Activated T-cell treated with anti-CD3 and anti-CD28 coated beads for 4 hours (primary cell): ENCODE data around the gene TLN1.

Experiments used
- DNase-seq: peaks from one replicate; pipeline ENCODE4 v3.0.0-alpha.2; 2020

Gene TLN1

DNA sequence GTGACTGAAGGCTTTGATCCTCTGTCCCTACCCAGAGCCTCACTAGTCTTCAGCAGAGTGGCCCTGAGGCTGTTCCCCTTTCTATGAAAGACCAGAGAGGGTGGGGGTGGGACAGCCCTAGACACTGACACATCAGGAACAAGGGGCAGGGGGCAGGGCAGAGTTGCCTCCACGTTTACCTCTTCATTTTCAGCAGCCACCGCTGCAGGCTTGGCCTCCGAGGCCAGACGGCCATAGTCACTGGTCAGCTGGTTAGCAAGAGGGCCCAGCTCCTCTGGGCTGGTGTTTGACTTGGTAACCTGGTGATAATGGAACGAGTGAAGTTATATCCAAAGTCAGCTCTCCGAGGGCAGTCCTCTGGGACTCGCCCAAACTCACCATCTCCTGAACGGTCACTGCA lies 26.6 kb downstream of the TLN1 start:
- DNase-seq, result no peak

DNA sequence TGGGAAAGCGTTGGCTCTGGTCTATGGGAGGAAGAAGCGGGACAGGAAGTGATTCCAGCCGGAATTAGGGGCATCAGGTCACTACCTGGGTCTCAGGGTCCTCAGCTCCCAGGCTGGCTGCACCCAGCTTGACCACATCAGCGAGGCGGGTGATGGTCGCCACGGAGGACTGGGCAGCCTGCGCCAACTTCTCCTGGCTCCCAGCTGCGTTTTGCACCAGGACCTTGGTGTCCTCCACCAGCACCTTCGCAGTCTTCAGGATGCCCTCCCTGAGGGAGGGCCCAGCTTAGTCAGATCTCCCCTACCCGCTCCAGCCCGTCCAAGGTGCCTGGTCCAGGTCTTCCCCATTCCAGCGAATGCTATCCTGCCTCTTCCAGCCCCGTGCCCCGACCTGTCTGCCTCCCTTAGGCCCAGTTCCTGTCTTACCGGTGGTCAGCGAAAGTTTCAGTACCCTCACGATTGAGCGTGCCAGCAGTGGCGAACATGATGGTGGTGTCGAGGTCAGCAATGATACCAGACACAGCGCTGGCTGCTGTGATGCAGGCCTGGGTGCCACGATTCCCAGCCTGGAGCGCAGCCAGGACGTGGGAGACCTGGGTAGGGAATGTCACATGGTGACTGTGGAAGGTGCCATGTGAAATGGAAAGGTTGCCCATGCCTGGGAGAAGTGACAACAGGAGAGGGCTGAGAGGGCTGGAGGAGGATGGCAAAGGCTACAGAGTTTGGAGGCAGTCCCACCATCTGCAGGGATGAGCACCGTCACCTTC lies 27.9 kb downstream of the TLN1 start:
- DNase-seq, result no peak

DNA sequence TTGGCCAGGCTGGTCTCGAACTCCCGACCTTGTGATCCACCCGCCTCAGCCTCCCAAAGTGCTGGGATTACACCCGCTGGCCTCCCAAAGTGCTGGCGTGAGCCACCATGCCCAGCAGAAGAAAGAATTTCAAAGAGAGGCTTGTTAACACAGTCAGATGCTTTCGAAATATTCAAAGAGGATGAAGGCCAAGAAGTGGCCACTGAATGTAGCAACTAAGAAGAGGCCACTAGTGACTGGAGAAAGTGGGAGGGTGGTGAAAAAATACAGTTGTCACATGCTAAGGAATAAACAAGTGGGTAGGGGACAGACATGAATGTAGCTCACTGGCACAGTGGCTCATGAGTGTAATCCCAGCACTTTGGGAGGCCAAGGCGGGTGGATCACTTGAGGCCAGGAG lies 29.3 kb downstream of the TLN1 start:
- DNase-seq, result no peak

DNA sequence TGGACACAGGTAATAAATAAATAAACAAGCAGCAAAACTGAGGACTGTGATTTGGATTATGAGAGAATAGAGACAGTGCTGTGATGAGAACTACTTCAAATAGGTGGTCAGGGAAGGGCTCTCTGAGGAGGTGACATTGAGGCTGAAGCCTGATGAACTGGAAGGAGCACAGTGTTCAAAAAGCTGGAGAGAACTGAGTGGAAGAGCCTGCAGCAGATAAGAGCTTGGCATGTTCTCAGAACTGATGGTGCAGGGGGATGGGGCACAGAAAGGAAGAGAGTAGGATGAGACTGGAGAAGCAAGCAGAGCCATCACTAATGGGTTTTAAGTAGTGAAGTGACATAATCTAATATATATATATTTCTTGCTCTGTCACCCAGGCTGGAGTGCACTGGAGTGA lies 31.1 kb downstream of the TLN1 start:
- no peak for DNase-seq

DNA sequence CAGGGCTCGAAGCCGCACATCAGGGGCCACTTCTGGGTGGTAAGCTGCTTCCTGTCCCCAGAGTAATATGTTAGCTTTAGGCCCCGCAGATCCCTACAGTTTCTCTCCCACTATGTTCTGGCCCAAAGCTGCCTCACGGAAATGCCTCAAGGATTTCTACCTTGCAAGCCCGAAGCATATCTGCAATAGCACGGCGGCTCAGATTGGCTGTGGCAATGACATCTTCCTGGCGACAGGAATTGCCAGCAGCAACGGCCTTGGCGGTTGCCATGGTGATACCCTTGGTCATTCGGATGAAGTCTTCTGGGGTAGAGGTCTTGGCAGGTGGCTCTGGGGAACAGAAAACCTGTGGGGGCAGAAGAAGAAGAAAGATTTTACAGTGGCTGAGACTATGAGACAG lies 32.0 kb downstream of the TLN1 start:
- no peak for DNase-seq

DNA sequence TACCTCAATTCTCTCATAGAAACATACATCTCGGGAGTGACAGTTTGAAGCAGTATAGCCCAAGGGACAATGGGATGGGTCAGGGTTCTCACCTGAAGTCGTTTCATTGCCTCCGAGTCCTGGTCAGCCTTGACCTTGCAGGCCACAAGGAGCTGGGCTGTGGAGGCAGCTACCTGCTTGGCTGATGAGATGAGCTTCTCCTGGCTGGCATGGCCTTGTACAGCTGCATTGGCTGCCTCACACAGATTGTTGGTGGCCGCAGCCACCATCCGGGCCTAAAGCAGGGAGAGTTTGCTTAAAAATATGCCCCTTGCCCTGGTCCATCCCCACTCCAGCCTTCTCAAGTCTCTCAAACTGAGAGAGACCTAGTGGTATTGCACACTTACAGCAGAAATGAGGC lies 33.8 kb downstream of the TLN1 start:
- DNase-seq, result no peak

DNA sequence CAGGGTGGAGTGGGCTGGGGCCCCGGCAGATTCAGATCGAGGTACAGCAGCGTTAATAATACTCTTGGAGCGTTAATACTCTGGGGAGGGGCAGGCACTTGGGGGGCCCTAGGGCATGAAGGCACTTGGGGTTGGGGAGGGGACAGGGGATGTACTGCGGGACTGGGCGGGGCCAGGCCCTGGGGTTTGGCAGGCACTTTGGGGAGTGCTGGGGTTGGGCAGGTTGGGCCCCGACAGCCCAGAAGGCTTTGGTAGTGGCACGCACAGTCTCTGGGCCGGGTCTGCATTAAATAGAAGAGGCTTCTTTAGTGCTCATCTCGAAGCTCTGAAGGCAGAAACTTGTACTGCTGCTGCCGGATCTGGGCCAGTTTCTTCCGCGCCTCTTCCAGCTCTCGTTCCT lies 34.5 kb downstream of the TLN1 start:
- DNase-seq, result no peak

DNA sequence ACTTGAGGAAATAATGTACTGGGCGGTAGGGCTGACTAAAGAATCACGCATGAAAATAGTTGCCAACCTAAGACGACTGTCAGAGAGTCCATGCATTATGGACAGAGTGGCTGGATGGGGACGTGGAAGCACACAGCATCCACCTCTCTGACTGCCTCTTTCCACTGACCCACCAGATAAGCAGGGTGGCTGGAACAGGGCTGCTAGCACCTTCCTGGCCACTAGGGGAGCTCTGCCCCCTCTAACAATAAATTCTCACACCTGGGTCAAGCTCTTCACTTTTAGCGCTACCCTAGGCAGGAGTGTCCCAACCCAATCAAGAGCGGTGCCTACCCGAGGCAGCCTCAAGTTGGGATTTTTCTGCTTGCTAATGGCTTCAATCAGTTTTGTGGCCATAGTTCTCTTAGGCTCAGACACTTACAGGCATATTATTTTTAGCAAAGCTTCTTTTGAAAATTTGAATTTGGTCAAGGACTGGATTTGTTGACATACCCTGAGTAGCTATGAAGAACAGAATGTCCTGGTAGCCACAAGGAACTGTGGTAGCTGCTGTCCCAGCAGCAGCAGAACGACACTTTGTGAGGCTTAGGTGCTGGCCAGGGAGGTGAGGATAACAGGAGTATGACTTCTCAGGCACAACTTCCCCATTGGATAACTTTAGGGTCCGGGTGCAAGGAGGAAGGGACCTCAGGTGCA lies 35.3 kb downstream of the TLN1 start:
- peak; percentile 33 for DNase-seq

DNA sequence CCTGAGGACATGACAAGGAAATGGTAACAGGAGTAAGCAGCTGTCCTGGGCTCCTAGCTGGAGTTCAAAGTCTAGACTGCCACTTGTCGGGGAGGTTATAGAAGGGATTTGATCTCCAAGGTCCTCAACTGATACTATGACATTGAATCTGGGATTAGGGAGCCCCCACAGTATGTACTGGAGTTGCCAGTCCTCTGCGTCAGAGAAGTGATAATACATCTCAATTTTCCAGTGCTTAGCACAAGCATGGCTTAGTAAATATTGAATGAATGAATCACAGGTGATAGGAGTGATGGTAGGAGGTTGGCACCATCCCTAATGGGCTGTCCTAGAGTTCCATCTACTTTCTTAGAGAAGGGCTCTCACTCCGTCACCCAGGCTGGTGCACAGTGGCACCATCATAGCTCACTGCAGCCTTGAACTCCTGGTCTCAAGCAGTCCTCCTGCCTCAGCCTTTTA lies 36.0 kb downstream of the TLN1 start:
- no peak for DNase-seq

DNA sequence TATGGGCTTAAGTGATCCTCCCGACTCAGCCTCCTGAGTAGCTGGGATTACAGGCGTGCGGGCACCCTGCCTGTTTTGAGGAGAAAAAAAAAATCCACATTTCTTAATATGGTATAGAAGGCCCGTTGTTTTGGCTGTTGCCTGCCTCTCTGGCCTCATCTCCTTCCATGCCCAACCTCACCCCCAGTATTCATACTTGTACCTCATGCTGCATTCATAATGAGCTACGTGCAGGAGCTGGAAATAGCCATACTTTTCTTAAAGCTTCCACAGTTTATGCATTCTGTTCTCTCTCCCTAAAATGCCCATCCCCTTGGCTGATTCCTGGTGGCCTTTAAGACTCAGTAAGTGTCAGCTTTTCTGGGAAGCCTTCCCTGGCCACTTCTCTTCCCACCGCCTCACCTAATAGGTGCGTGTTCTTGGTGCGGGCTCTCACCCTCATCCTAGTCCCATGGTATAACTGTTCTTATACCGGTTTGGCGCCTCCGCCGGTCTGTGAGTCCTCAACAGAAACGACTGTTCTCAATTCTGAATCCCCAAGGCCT lies 40.2 kb downstream of the TLN1 start:
- DNase-seq, result no peak

DNA sequence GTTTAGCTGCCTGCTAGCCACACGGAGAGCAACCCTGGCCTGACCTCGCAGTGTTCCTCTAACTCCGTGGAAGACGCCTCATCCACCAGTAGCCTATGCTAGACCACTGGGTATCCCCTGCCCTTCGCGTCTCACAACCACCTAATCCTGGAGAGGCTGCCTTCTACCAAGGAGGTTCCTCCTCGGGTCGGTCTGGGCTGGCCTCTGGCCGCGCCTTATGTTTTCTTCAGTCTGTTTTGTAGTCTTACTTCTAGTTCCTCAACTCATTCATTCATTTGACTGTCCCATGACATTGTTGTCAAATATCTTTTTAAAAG lies 40.7 kb downstream of the TLN1 start:
- DNase-seq, result no peak

DNA sequence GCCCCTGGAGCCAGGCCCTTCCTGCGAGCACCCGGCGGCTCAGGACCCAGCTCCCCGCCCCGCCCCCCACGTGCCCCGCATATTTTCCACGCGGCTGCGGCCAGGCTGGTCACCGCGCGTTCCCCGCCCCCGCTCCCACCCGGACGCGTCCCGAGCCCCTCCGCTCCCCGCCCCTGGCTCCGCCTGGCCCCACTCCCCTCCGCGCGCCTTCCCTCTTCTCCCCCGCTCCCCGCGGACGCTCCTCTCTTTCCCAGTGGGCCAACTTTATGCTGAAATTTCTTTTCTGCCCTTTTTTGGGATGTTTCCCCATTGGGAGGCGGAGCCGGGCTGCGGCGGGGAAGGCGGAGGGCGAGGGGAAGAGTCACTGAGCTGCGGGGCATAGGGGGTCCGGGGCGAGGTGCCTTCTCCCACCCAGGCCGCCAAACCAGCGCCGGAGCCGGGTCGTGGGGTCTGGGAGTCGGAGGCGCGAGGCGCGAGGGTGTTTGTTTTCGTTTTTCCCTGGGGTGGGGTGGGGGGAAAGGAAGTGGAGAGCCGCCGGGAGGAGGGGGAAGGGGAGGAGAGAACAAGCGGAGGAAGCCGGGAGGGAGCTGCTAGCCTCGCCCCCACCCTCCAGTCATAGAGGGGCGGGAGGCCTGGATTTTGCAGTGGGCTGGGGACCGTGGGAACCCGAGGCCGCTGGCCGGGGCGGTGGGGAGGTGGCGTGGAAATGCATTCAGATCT lies 41.2 kb downstream of the TLN1 start:
- DNase-seq, result peak; percentile 17

DNA sequence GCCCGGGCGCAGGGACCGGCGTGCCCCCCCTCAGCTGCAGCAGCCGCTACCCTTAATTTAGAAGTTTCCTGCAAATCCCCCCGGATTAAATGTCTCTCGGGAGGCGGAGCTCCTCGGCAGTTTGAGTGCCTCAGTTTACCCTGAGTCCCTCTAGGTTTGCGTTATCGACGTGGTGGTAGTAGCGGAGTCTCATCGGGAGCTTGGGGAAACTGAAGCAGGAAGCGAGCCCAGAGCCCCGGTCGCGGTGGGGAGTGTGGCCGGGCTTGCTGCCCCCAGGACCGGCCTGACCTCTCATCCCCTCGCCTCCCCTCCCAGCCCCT lies 41.7 kb downstream of the TLN1 start:
- DNase-seq, result no peak

DNA sequence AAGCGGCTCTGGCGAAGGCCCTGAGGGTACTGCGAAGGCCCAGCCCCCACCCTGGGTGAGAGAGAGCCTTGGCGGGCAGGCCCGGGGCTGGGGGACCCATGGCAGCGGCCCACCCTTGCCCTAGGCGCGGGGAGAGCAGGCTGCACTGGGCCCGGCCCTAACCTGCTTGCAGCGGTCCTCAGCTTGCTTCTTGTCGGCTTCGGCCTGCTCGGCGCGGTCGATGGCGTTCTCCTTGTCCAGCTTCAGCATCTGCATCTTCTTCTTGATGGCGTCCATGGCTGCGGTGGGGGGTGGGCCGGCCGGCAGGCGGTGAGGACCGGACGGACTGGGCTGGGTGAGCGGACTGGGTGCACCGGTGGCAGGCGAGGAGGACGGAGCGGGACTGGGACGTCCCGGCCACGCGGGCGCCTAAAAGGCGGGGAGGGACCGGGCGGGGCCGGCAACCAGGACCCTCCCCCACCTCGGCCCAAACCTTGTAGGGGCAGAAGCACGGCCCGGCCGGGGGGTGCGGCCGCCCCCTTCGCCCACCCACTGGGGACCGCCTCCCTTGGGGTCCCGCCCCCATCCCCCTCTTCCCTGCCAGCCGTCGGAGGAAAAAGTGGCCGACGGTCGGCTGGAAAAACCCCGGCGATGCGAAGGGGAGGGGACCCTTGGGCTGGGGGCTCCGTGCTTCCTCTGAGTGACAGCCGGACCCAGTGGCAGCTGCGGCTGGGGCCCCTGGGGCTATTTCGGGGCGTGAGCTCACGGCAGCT lies 42.3 kb downstream of the TLN1 start, which contains the start of gene TPM2:
TPM2 (minus strand) TSS at position 384 of the 752 bp plus-strand sequence; CDS start at position 276, 108 bp downstream.
- DNase-seq, result no peak

DNA sequence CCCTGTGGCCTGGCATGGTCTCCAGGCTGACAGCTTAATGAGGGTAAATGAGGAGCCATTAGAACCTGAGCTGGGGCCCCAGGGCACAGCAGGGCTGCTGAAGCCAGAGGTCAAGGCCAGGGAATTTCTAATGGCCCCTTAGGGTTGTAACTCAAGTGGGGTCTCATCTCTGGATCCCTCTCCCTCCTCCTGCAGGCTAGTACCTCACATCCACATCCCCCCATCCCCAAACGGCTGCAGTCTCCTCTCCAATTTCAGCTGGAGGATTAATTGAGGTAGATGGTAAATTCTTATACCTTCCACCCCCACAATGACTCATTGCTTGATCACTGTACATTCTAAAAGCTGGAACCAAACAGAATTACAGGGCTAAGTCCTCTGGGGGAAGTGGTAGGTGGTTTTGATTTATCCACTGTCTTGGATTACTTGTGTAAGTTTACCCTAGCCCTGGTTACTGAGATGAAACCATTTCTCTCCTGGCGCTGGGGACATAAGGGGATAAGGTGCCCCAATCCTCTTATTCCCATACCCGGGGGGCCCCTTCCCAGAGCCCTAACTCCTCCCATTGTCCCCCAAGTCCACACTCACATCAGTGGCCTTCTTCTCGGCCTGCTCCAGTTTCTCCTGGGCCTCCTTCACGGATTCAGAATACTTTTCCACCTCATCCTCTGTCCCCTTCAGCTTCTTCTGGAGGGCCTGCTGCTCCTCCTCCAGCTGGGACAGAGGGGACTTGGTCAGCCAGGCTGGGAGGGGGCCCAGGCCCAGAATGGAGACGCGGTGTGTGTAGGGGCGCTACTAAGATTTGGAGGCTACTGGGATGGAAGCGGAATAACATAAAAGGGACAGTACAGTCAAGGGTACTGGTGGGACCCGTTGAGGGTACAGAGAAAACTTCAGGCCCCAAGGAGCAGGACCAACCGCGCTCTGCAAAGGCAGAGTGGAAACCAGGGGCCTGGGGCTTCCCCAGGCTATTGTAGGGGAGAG lies 43.1 kb downstream of the TLN1 start:
- no peak for DNase-seq

DNA sequence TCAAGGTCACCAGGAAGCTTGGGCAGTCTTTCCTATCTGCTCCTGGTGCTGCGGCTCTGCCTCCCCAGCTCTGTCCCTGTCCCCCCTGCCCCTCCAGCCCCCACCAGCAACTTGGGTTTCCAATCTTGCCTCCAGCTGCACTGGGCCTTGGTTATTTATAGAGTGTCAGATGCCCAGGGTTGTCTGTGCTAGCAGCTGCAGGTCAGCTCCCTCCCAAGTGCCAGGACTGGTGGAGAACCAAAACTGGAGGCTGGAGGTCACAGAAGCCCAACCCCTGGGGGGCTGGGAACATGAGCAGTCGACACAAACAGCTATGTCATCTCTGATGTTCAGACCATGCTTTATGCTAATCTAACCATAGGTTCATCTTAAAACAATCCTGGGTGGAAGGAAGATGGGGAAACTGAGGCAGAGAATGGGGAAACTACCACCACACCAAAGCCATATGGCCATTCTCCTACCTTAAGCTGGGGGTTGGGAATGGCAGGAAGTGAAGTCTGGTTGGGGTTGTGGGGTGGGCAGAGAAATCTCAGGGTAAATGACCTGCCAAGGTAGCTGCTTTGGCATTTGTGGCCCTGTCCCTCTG lies 43.9 kb downstream of the TLN1 start:
- DNase-seq, result no peak

DNA sequence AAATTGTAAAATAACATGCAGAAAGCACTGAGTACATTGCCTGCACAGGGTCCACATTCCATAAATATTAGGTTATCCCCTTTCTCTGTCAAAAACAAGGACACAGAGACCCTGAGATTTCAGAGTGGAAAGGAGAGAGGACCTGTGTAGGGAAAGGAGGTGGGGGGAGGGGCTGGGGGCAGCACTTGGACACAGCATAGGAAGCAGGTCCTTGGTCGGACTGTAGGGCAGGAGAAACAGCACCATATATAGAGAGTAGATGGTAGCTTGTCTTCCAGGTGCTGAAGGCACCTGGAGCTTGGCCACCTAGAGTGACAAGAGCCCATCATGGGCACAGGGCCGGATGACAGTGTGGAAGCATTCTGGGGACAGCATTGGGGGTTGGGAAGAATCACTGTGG lies 44.7 kb downstream of the TLN1 start:
- no peak for DNase-seq

DNA sequence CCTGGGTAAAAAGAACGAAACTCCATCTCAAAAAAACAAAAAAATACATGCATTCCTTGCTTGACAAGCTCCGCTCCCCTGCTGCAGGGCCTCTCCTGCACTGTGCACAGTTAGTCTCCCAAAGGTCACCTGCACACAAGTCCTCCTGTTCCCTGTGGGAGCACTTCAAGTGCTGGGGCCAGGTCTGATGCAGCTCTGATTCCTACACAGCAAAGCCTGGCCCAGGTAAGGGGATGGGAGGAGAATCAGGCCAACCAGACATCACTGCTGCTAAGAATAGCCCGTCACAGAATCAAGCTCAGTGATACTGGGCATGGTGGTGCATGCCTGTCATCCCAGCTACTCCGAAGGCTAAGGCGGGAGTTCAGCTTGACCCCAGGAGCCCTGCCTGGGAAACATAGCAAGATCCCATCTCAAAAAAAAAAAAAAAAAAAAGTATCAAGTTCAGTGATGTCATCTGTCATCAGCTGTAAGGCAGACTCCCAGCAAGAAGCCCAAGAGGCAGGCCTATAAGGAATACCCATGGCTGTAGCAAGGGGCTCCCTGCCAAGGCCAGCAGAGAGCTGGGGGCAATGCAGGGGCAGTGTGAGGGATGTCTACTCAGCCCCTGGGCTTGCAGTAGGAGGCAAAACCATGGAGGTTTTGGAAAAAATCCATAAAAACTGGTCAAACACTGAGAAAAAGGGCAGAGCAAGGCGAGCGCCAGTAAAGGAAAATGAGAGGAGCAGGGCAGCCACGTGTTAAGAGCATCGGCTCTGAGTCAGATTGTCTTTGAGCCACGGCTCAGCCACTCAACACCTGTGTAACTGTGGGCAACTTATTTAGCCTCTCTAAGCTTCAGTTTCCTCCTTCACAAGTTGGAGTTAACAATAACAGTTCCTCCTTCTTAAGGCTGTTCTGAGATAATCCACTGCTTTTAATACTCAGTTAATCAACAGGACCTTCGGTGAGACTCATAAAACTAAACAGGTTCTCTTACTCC lies 45.5 kb downstream of the TLN1 start:
- no peak for DNase-seq

DNA sequence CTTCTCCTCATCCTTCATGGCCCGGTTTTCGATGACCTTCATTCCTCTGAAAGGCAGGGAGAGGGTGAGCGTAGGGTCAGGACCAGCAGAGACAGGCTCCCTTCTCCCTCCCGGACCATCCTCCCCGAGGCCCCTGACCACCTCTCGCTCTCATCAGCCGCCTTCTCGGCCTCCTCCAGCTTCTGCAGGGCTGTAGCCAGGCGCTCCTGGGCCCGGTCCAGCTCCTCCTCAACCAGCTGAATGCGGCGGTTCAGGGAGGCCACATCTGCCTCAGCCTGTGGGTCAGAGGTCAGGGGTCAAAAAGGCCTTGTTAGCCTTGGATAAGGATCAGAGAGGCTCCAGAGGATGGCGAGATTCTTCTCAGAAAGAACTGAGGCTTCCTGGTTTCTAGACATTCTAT lies 46.5 kb downstream of the TLN1 start:
- DNase-seq, result no peak

DNA sequence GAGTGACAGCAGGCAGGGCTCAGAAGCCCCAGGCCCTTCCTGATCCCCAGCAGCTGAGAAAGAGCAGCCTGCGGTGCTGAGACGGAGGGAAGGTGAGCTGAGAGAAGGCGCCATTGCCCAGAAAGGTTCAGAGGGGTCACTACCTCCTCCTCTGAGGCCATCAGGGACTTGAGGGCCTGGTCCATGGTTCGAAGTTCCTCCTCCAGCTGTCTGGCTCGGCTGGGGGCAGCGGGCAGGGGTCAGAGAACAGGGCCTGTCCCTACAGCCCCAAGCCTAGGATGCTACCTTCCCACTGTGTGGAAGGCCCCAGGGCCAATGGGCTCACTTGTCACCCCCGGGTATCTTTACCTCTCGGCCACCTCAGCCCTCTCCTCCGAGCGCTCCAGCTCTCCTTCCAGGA lies 47.1 kb downstream of the TLN1 start:
- no peak for DNase-seq
